ENCODE measurements around the gene ARHGEF28. TPM values are rescaled to one million over a fixed set of nuclear protein-coding genes. Genes with fewer than 3 reads are reported as not detected.

The ARHGEF28 gene
- total RNA-seq, 2 experiments from 2014 or later: not detected

DNA sequence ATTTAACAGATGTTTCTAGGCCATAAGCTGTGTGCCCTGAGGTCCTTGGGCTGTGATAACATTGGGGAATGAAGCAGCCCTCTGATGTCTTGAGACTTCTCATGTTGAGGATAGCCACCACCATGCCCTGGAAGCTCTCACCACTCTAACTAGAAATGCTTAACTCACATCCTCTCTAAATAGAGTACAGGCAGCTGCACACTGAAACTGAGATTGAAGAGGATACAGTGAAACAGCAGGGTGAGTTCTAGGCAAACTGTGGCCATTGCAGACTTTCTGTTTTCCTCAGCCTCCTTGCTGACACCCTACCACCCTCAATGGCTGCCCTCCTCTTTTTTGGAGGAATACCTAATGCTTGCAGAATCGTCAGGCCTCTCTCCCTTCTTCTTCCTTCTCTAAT lies 38.1 kb upstream of the ARHGEF28 start:
- Histone ChIP-seq H3K4me3 (ENCODE audit: low read depth, low read length, poor library complexity, severe bottlenecking) (no peak overlapping the region), H3K9me2 (ENCODE audit: insufficient read depth, low read length) (no peaks in the 10 kb centered on the region), H3K4me2 (ENCODE audit: low read length) (no peak overlapping the region), H2AFZ (ENCODE audit: low read length) (no peak overlapping the region), H3K79me2 (ENCODE audit: insufficient read depth, low read depth, low read length) (no peaks in the 10 kb centered on the region), H3K9me3 (ENCODE audit: low read length) (no peaks in the 10 kb centered on the region), H3K36me3 (ENCODE audit: insufficient read depth, low read length) (peaks cover 11% of the 10 kb centered on the region; the same call in 1 of the 2 replicates), H3K4me1 (ENCODE audit: insufficient read depth, low read length, poor library complexity, severe bottlenecking) (no peaks in the 10 kb centered on the region), H4K20me1 (ENCODE audit: insufficient read depth, low read length) (0 out of 2 replicates have a peak, but pooled peaks cover 6% of the 10 kb centered on the region), H3K27ac (ENCODE audit: low read depth, low read length, poor library complexity, severe bottlenecking) (no peak overlapping the region)
- TF ChIP-seq, protein P1, sequence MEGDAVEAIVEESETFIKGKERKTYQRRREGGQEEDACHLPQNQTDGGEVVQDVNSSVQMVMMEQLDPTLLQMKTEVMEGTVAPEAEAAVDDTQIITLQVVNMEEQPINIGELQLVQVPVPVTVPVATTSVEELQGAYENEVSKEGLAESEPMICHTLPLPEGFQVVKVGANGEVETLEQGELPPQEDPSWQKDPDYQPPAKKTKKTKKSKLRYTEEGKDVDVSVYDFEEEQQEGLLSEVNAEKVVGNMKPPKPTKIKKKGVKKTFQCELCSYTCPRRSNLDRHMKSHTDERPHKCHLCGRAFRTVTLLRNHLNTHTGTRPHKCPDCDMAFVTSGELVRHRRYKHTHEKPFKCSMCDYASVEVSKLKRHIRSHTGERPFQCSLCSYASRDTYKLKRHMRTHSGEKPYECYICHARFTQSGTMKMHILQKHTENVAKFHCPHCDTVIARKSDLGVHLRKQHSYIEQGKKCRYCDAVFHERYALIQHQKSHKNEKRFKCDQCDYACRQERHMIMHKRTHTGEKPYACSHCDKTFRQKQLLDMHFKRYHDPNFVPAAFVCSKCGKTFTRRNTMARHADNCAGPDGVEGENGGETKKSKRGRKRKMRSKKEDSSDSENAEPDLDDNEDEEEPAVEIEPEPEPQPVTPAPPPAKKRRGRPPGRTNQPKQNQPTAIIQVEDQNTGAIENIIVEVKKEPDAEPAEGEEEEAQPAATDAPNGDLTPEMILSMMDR (conservative IDR thresholded peaks at IDR 0.05; ENCODE audit: low read length): no peak
- TF ChIP-seq EZH2phosphoT487 (IDR thresholded peaks at IDR 0.05; ENCODE audit: borderline replicate concordance, low read depth, low read length): no peak
- intact Hi-C loops (cut with micrococcal nuclease; ENCODE audit: unreplicated experiment): no loop called here
- POLR2A ChIA-PET: no interaction called here
- no TSS peak for BruUV-seq (replicated peaks)
- no peak for DNase-seq (ENCODE audit: low spot score)
- CTCF ChIA-PET (ENCODE audit: unreplicated experiment): no interaction called here

DNA sequence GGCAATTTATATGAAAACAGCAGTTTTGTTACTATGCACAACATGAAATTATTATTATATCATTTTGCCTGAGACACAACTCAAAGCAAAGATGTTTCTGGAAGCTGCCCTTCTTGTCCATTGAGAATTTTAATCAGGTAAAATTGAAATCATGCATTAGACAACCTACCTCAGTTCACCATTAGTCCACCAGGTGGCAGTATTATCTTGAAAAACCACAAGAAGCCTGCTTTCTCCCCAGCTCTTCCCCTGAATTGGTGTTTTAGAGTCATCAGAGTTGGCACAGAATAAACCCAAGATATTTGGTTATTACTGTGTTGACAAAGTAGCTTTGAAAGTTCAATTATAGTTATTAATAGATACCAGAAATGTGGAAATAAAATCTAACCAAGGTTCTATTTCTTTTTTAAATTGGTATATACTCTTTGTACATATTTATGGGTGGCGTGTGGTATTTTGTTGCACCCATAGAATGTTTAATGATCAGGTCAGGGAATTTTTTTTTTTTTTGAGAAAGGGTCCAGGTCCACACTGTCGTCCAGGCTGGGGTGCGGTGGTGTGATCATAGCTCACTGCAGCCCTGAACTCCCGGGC lies 34.8 kb upstream of the ARHGEF28 start:
- no peaks in the 10 kb centered on the region for H3K9me2 ChIP-seq (ENCODE audit: insufficient read depth, low read length)
- H3K79me2 ChIP-seq (ENCODE audit: insufficient read depth, low read depth, low read length): no peaks in the 10 kb centered on the region
- H3K36me3 ChIP-seq (ENCODE audit: insufficient read depth, low read length): no peaks in the 10 kb centered on the region
- H3K27ac ChIP-seq (ENCODE audit: low read depth, low read length, poor library complexity, severe bottlenecking): no peak overlapping the region
- no peaks in the 10 kb centered on the region for H3K9me3 ChIP-seq (ENCODE audit: low read length)
- no peak overlapping the region for H2AFZ ChIP-seq (ENCODE audit: low read length)
- H3K4me1 ChIP-seq (ENCODE audit: insufficient read depth, low read length, poor library complexity, severe bottlenecking): no peaks in the 10 kb centered on the region
- intact Hi-C loops (cut with micrococcal nuclease; ENCODE audit: unreplicated experiment): loop anchor here (1.0 to 5.0 kb wide), 2 partner anchors 201 to 1056 kb away; no protein-coding TSS in a partner anchor
- ChIA-PET POLR2A (interaction anchor here (0.7 to 1.0 kb wide), 3 partner anchors 14 to 396 kb away, joined by 3 to 5 read pairs (median 3); no protein-coding TSS in a partner anchor), CTCF (ENCODE audit: unreplicated experiment) (interaction anchor here (0.8 to 1.8 kb wide), 2 partner anchors 9 to 202 kb away, joined by 3 to 7 read pairs; no protein-coding TSS in a partner anchor)
- no peak overlapping the region for H3K4me3 ChIP-seq (ENCODE audit: low read depth, low read length, poor library complexity, severe bottlenecking)
- peak; percentile 77 for DNase-seq (ENCODE audit: low spot score)
- no peaks in the 10 kb centered on the region for H4K20me1 ChIP-seq (ENCODE audit: insufficient read depth, low read length)
- TF ChIP-seq, protein P1 (conservative IDR thresholded peaks at IDR 0.05; ENCODE audit: low read length): peak; percentile 94
- no peak for TF ChIP-seq EZH2phosphoT487 (IDR thresholded peaks at IDR 0.05; ENCODE audit: borderline replicate concordance, low read depth, low read length)
- no TSS peak for BruUV-seq (replicated peaks)
- no peak overlapping the region for H3K4me2 ChIP-seq (ENCODE audit: low read length)

Measured in OCI-LY7 (cell line).